ENCODE results near the gene KLHL10.

- TF ChIP-seq CTCF (IDR thresholded peaks at IDR 0.05 in 8 of 11, conservative IDR thresholded peaks at IDR 0.05 in 3 of 11): peak in 1 of 11 experiments; percentile 3
- TF ChIP-seq POLR2A (IDR thresholded peaks at IDR 0.05): no peak
- no peak for TF ChIP-seq POLR2AphosphoS5 (IDR thresholded peaks at IDR 0.05)
These were observed 27.9 kb downstream of the KLHL10 start for GRCh38 chr17:41865596-41865893.
